TTC549 (cell line): ENCODE data around the gene DAW1.
A peak's percentile ranks its signal among the peaks of the same experiment; 100 is the strongest.

Experiments used
- FAIRE-seq: peaks from 2 replicates; lab custom pipeline; 2012; peaks lifted over from hg19 to GRCh38; lab: Jason Lieb, UNC

Gene DAW1

GRCh38 chr2:227862227-227862740, 9.1 kb upstream of the DAW1 start:
- peak; percentile 82 for FAIRE-seq

- FAIRE-seq = no peak
Observed at GRCh38 chr2:227862741-227863588, 8.5 kb upstream of the DAW1 start.

GRCh38 chr2:227864161-227864756, 7.2 kb upstream of the DAW1 start:
- FAIRE-seq = no peak

GRCh38 chr2:227865291-227865690, 6.1 kb upstream of the DAW1 start:
- FAIRE-seq = no peak

- no peak for FAIRE-seq
Observed at GRCh38 chr2:227867386-227867785, 4.0 kb upstream of the DAW1 start.

GRCh38 chr2:227870710-227871374, 589 bp upstream of the DAW1 start:
- FAIRE-seq = no peak

GRCh38 chr2:227872676-227873075, 1.2 kb downstream of the DAW1 start:
- FAIRE-seq = no peak

GRCh38 chr2:227876300-227876801, 4.9 kb downstream of the DAW1 start:
- FAIRE-seq = no peak

- FAIRE-seq = no peak
Observed at GRCh38 chr2:227877421-227878310, 6.2 kb downstream of the DAW1 start.

GRCh38 chr2:227880460-227880859, 9.0 kb downstream of the DAW1 start:
- FAIRE-seq = no peak

- no peak for FAIRE-seq
Observed at GRCh38 chr2:227881866-227882517, 10.6 kb downstream of the DAW1 start.

- no peak for FAIRE-seq
Observed at GRCh38 chr2:227884511-227884947, 13.1 kb downstream of the DAW1 start.

- no peak for FAIRE-seq
Observed at GRCh38 chr2:227886149-227886548, 14.7 kb downstream of the DAW1 start.

- FAIRE-seq = no peak
Observed at GRCh38 chr2:227888289-227888688, 16.9 kb downstream of the DAW1 start.

GRCh38 chr2:227889336-227889735, 17.9 kb downstream of the DAW1 start:
- no peak for FAIRE-seq

GRCh38 chr2:227890495-227891079, 19.2 kb downstream of the DAW1 start:
- peak; percentile 96 for FAIRE-seq

- no peak for FAIRE-seq
Observed at GRCh38 chr2:227891673-227892072, 20.2 kb downstream of the DAW1 start.

GRCh38 chr2:227903381-227903780, 31.9 kb downstream of the DAW1 start:
- no peak for FAIRE-seq

- FAIRE-seq = no peak
Observed at GRCh38 chr2:227906991-227907390, 35.6 kb downstream of the DAW1 start.

GRCh38 chr2:227908266-227909054, 37.0 kb downstream of the DAW1 start:
- no peak for FAIRE-seq
